H9 (cell line): ENCODE data around the gene MYCBPAP. TPM values are rescaled to one million over a fixed set of nuclear protein-coding genes. Genes with fewer than 3 reads are reported as not detected.

Experiments
- DNase-seq: peaks from one replicate; pipeline ENCODE4 v3.0.0-alpha.2; 2017
- H2AFZ ChIP-seq: one replicate; pipeline ENCODE4 v1.6.1; 2013; ENCODE audit warnings: mild to moderate bottlenecking, low read length, control low read depth, moderate library complexity
- H2AK5ac ChIP-seq: 2 replicates; pipeline ENCODE4 v1.6.1; 2013; ENCODE audit warnings: low read length, control low read depth, mixed read lengths; ENCODE audit not compliant: insufficient read length
- H2BK120ac ChIP-seq: one replicate; pipeline ENCODE4 v1.6.1; 2013; ENCODE audit warnings: low read depth, mild to moderate bottlenecking, low read length, control low read depth, inconsistent platforms; ENCODE audit not compliant: poor library complexity, severe bottlenecking
- H2BK12ac ChIP-seq: 2 replicates; pipeline ENCODE4 v1.6.1; 2013; ENCODE audit warnings: low read length, control low read depth, mixed read lengths, low read depth; ENCODE audit not compliant: insufficient read length
- H2BK15ac ChIP-seq: 2 replicates; pipeline ENCODE4 v1.6.1; 2013; ENCODE audit warnings: low read depth, low read length, control low read depth
- H2BK20ac ChIP-seq: one replicate; pipeline ENCODE4 v1.6.1; 2013; ENCODE audit warnings: low read depth, mild to moderate bottlenecking, low read length, control low read depth, inconsistent platforms; ENCODE audit not compliant: poor library complexity, severe bottlenecking
- H2BK5ac ChIP-seq: 2 replicates; pipeline ENCODE4 v1.6.1; 2013; ENCODE audit warnings: low read length, control low read depth, mixed read lengths; ENCODE audit not compliant: insufficient read length
- H3K14ac ChIP-seq: 2 replicates; pipeline ENCODE4 v1.6.1; 2013; ENCODE audit warnings: low read length, control low read depth; ENCODE audit not compliant: insufficient read depth
- H3K18ac ChIP-seq: 2 replicates; pipeline ENCODE4 v1.6.1; 2013; ENCODE audit warnings: low read depth, mild to moderate bottlenecking, mixed read lengths, low read length, control low read depth; ENCODE audit not compliant: insufficient read length
- H3K23ac ChIP-seq: 2 replicates; pipeline ENCODE4 v1.6.1; 2013; ENCODE audit warnings: low read length, control low read depth, mixed read lengths, low read depth; ENCODE audit not compliant: insufficient read length
- H3K23me2 ChIP-seq: 2 replicates; pipeline ENCODE4 v1.6.1; 2013; ENCODE audit warnings: low read depth, mild to moderate bottlenecking, mixed read lengths, low read length, control low read depth; ENCODE audit not compliant: insufficient read length, poor library complexity, severe bottlenecking
- H3K27ac ChIP-seq: 2 replicates; pipeline ENCODE4 v1.5.1; 2013; ENCODE audit warnings: low read length, control low read depth, mixed read lengths, low read depth; ENCODE audit not compliant: insufficient read length
- H3K27me3 ChIP-seq: 2 replicates; pipeline ENCODE4 v1.6.1; 2013; ENCODE audit warnings: low read length, control low read depth, inconsistent platforms; ENCODE audit not compliant: insufficient read depth
- H3K4ac ChIP-seq: 2 replicates; pipeline ENCODE4 v1.6.1; 2013; ENCODE audit warnings: low read depth, mild to moderate bottlenecking, control low read depth, inconsistent platforms, low read length, moderate library complexity
- H3K4me1 ChIP-seq: 2 replicates; pipeline ENCODE4 v1.6.1; 2013; ENCODE audit warnings: low read length, control low read depth, inconsistent platforms; ENCODE audit not compliant: insufficient read depth
- H3K4me2 ChIP-seq: 2 replicates; pipeline ENCODE4 v1.6.1; 2013; ENCODE audit warnings: low read length, control low read depth, mixed read lengths; ENCODE audit not compliant: insufficient read length, insufficient read depth
- H3K56ac ChIP-seq: 2 replicates; pipeline ENCODE4 v1.6.1; 2013; ENCODE audit warnings: low read depth, mild to moderate bottlenecking, mixed read lengths, low read length, control low read depth; ENCODE audit not compliant: insufficient read length
- H3K79me1 ChIP-seq: 2 replicates; pipeline ENCODE4 v1.6.1; 2013; ENCODE audit warnings: low read depth, mild to moderate bottlenecking, moderate library complexity, low read length, control low read depth, inconsistent platforms; ENCODE audit not compliant: insufficient read depth, poor library complexity, severe bottlenecking
- H3K79me2 ChIP-seq: 2 replicates; pipeline ENCODE4 v1.6.1; 2013; ENCODE audit warnings: low read length, control low read depth, inconsistent platforms; ENCODE audit not compliant: insufficient read depth
- H3K9ac ChIP-seq: 2 replicates; pipeline ENCODE4 v1.6.1; 2013; ENCODE audit warnings: low read length, control low read depth, mixed read lengths; ENCODE audit not compliant: insufficient read length; ENCODE audit errors: extremely low read depth
- H3K9me3 ChIP-seq: one replicate; pipeline ENCODE4 v1.6.1; 2013; ENCODE audit warnings: low read depth, low read length, inconsistent platforms; ENCODE audit not compliant: control insufficient read depth
- H3T11ph ChIP-seq: one replicate; pipeline ENCODE4 v1.6.1; 2013; ENCODE audit warnings: mild to moderate bottlenecking, low read length, control low read depth, inconsistent platforms
- H4K20me1 ChIP-seq: one replicate; pipeline ENCODE4 v1.6.1; 2013; ENCODE audit not compliant: control insufficient read depth, insufficient read length, insufficient read depth
- H4K5ac ChIP-seq: 2 replicates; pipeline ENCODE4 v1.6.1; 2013; ENCODE audit warnings: low read depth, mild to moderate bottlenecking, mixed read lengths, low read length, control low read depth; ENCODE audit not compliant: insufficient read length
- H4K8ac ChIP-seq: replicated peaks from 2 replicates; pipeline ENCODE4 v1.6.1; 2013; ENCODE audit warnings: low read length, control low read depth, mixed read lengths, low read depth; ENCODE audit not compliant: insufficient read length
- H4K91ac ChIP-seq: 2 replicates; pipeline ENCODE4 v1.6.1; 2013; ENCODE audit warnings: low read depth, mild to moderate bottlenecking, moderate library complexity, mixed read lengths, low read length, control low read depth; ENCODE audit not compliant: insufficient read length
- H3K27ac Mint-ChIP-seq, 3 experiments: 2 replicates in 2 of 3; 3 replicates in 1 of 3; pipeline ENCODE4 v1.8.0; 2020 to 2021; ENCODE audit warnings: mixed read lengths in 3 of 3, mild to moderate bottlenecking in 1 of 3, moderate library complexity in 1 of 3
- H3K27me3 Mint-ChIP-seq: 2 replicates; pipeline ENCODE4 v1.8.0; 2021; ENCODE audit warnings: low read depth, mild to moderate bottlenecking, moderate library complexity, mixed read lengths
- H3K36me3 Mint-ChIP-seq, 3 experiments: 2 replicates in 2 of 3; 3 replicates in 1 of 3; pipeline ENCODE4 v1.8.0; 2020 to 2021; ENCODE audit warnings: low read depth in 3 of 3, mixed read lengths in 3 of 3; ENCODE audit not compliant: insufficient read depth in 1 of 3
- H3K4me1 Mint-ChIP-seq, 2 experiments: 2 replicates each; pipeline ENCODE4 v1.8.0; 2020; ENCODE audit warnings: mixed read lengths in 2 of 2
- H3K4me3 Mint-ChIP-seq, 2 experiments: 2 replicates in 1 of 2; 3 replicates in 1 of 2; pipeline ENCODE4 v1.8.0; 2020 to 2021; ENCODE audit warnings: mild to moderate bottlenecking in 2 of 2, mixed read lengths in 2 of 2, moderate library complexity in 1 of 2
- H3K9me3 Mint-ChIP-seq, 2 experiments: 2 replicates in 1 of 2; 3 replicates in 1 of 2; pipeline ENCODE4 v1.8.0; 2020; ENCODE audit warnings: mild to moderate bottlenecking in 2 of 2, mixed read lengths in 2 of 2, moderate library complexity in 1 of 2
- WGBS: extraction: QIAGEN DNeasy Blood & Tissue Kit; methylation state at CpG from one replicate; pipeline ENCODE4 v1.1.7; 2013; ENCODE audit warnings: missing lambda C conversion rate, low lambda C conversion rate, mixed read lengths; ENCODE audit not compliant: insufficient read length; ENCODE audit errors: extremely low coverage; 5-methylcytosine and 5-hydroxymethylcytosine counted together
- total RNA-seq: library from RNA; stranded (reverse); gene quantifications from 2 replicates; pipeline ENCODE4 v1.2.1, GENCODE V29; 2021
- TF ChIP-seq, protein P1 (sequence below): fragments of 200-600 bp; sonication (generic); conservative IDR thresholded peaks from 3 replicates; pipeline ENCODE4 v1.8.0; 2021; ENCODE audit warnings: antibody characterized with exemption, mild to moderate bottlenecking

Gene MYCBPAP
- total RNA-seq, 1 experiment from 2014 or later, result 1.7 TPM

- Histone ChIP-seq H3K9ac (no peak overlapping the region), H3K79me1 (no peaks in the 10 kb centered on the region), H3K27ac (no peak overlapping the region), H2AK5ac (no peak overlapping the region), H3K14ac (no peak overlapping the region), H3K4me1 (peaks cover 3% of the 10 kb centered on the region; the same call in 1 of the 2 replicates), H4K20me1 (no peaks in the 10 kb centered on the region), H2BK5ac (no peak overlapping the region), H2AFZ (no peak overlapping the region), H3K23ac (no peak overlapping the region), H3K18ac (no peak overlapping the region), H3K4ac (no peak overlapping the region), H3K23me2 (no peaks in the 10 kb centered on the region), H3T11ph (no peak overlapping the region), H2BK12ac (no peak overlapping the region), H4K91ac (no peak overlapping the region), H2BK15ac (no peak overlapping the region), H3K9me3 (no peaks in the 10 kb centered on the region), H2BK120ac (no peak overlapping the region), H4K5ac (no peak overlapping the region), H2BK20ac (no peak overlapping the region), H3K4me2 (no peak overlapping the region), H3K56ac (no peak overlapping the region), H3K27me3 (no peaks in the 10 kb centered on the region; the same call in 1 of the 2 replicates), H3K79me2 (no peaks in the 10 kb centered on the region), H4K8ac (no peak overlapping the region)
- Mint-ChIP-seq H3K27ac (no peak overlapping the region), H3K4me1 (peaks cover 8% of the 10 kb centered on the region in 2 experiments), H3K9me3 (no peaks in the 10 kb centered on the region), H3K4me3 (no peak overlapping the region), H3K27me3 (peaks cover 9% of the 10 kb centered on the region; the same call in 1 of the 2 replicates), H3K36me3 (no peaks in the 10 kb centered on the region)
- WGBS, result 89% methylated on average over 1 of the region's 5 CpGs
- no peak for DNase-seq
- TF ChIP-seq, protein P1, sequence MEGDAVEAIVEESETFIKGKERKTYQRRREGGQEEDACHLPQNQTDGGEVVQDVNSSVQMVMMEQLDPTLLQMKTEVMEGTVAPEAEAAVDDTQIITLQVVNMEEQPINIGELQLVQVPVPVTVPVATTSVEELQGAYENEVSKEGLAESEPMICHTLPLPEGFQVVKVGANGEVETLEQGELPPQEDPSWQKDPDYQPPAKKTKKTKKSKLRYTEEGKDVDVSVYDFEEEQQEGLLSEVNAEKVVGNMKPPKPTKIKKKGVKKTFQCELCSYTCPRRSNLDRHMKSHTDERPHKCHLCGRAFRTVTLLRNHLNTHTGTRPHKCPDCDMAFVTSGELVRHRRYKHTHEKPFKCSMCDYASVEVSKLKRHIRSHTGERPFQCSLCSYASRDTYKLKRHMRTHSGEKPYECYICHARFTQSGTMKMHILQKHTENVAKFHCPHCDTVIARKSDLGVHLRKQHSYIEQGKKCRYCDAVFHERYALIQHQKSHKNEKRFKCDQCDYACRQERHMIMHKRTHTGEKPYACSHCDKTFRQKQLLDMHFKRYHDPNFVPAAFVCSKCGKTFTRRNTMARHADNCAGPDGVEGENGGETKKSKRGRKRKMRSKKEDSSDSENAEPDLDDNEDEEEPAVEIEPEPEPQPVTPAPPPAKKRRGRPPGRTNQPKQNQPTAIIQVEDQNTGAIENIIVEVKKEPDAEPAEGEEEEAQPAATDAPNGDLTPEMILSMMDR, result peak; percentile 69
These were observed 7.2 kb upstream of the MYCBPAP start for GRCh38 chr17:50501054-50501453.
